ACHN (cell line): ENCODE measurements around the gene CDC123.
"Not testable (repeated sequence)": the region's sequence is repeated elsewhere in the genome, so short reads cannot be mapped to it uniquely, and the experiment has no call there.

Source experiments
- DNase-seq: peaks from one replicate; pipeline ENCODE4 v3.0.0-alpha.2; 2015
- in situ Hi-C: cut with HindIII; loops from 2 replicates; pipeline ENCODE4 v1.10.0; 2017; ENCODE audit warnings: low sequenced_read_pairs, low pct_ligation_motif_present, low pct_unique_long_range_greater_than_20kb

The CDC123 gene, protein sequence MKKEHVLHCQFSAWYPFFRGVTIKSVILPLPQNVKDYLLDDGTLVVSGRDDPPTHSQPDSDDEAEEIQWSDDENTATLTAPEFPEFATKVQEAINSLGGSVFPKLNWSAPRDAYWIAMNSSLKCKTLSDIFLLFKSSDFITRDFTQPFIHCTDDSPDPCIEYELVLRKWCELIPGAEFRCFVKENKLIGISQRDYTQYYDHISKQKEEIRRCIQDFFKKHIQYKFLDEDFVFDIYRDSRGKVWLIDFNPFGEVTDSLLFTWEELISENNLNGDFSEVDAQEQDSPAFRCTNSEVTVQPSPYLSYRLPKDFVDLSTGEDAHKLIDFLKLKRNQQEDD

GRCh38 chr10:12195603-12196506 lies at the start of gene CDC123, which contains the start of gene NUDT5:
Gene CDC123, plus strand, starts transcription at chr10:12196188. Its CDS starts 58 bp downstream, at chr10:12196246.
Gene NUDT5, minus strand, starts transcription at chr10:12195891. Its CDS starts 9,600 bp downstream, at chr10:12186291.
- in situ Hi-C loops, result no loop called here
- DNase-seq, result peak; percentile 87

GRCh38 chr10:12150163-12150562 lies 45.8 kb upstream of the CDC123 start:
- DNase-seq, result no peak
- in situ Hi-C loops, result no loop called here

GRCh38 chr10:12154516-12154915 lies 41.5 kb upstream of the CDC123 start:
- in situ Hi-C loops, result no loop called here
- no peak for DNase-seq

DNA sequence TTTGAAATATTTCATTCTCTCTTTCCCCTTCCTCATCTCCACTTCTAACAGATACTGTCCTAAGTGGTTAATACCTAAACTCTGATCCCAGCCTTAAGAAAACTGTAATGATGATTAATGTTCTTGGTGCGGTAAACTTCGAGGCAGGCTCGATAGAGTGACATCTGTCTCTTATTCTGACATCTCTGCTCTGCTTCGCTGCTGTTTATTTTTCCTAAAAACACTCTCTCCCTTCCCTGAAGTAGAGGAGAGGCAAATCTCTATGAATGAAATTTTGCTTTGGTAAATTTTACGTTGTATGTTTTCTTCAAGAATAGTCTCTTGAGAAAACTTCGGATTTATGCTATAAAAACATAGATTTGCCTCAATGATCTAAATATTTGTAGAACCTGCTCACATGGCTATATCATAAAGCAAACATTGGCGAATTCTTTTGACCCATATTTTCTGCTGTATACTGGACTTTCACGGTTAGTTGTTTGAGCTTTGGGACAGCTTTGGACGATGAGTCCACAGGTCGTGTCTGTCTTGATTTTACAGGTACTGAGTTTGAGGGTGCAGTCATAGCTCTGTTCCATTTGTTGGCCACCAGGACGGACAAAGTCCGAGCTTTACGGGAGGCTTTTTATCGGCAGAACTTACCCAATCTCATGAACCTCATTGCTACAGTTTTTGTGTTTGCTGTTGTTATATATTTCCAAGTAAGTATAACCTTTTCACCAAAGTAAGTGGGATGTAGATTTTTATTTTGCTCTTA lies 39.4 kb upstream of the CDC123 start:
- in situ Hi-C loops, result no loop called here
- no peak for DNase-seq

GRCh38 chr10:12158111-12158510 lies 37.9 kb upstream of the CDC123 start:
- no peak for DNase-seq
- in situ Hi-C loops, result no loop called here

DNA sequence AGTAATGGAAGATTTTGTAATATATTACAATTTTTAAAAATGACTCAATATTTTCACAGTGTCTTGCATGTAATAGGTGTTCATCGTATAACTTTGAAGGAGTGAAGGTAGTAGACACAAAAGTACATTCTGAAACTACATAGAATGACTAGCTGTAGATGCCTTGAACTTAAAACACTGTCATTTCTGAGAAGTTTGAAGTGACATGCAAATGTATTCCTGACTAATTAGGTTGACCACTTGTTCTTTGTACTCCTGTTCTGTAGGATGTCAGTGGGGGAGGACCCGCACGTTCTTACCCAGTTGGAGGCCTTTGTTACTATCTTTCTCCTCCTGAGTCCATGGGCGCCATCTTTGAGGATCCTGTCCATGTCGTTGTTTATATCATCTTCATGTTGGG lies 35.3 kb upstream of the CDC123 start:
- no peak for DNase-seq
- in situ Hi-C loops, result no loop called here

- in situ Hi-C loops, result no loop called here
- DNase-seq, result no peak
These were observed 33.1 kb upstream of the CDC123 start for GRCh38 chr10:12162927-12163326.

DNA sequence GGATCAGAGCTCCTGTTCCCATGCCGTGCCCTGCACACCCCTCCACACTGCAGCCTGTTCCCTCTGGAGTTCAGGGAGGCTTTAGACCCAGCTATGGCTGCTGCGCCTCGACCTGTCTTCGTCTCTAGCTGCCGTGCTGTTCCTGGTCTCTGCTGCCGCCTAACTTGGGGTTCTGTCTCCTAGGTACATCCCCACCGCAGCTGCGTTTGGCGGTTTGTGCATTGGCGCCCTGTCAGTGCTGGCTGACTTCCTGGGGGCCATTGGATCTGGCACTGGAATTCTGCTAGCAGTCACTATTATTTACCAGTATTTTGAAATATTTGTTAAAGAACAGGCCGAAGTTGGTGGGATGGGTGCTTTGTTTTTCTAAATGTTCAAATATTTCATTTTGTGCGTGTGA lies 31.9 kb upstream of the CDC123 start:
- no peak for DNase-seq
- in situ Hi-C loops, result no loop called here

DNA sequence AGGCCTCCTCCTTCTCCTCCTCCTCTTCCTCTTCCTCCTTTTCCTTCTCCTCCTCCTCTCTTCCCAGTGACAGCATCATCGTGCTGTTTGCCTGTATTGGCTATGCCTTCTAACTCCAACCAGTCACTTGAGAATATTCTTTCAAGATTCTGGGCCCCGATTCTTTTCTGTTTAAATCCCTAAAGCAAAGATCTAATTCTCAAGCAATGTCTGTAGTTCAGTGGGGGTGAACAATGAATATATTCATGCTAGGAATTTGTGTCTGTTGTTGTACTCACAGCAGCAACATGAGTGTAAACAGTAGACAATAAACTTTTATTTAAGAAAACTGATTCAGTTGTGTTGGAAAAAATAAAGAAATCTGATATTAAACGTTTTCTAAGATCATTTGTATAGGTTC lies 31.0 kb upstream of the CDC123 start:
- in situ Hi-C loops, result no loop called here
- DNase-seq, result no peak

DNA sequence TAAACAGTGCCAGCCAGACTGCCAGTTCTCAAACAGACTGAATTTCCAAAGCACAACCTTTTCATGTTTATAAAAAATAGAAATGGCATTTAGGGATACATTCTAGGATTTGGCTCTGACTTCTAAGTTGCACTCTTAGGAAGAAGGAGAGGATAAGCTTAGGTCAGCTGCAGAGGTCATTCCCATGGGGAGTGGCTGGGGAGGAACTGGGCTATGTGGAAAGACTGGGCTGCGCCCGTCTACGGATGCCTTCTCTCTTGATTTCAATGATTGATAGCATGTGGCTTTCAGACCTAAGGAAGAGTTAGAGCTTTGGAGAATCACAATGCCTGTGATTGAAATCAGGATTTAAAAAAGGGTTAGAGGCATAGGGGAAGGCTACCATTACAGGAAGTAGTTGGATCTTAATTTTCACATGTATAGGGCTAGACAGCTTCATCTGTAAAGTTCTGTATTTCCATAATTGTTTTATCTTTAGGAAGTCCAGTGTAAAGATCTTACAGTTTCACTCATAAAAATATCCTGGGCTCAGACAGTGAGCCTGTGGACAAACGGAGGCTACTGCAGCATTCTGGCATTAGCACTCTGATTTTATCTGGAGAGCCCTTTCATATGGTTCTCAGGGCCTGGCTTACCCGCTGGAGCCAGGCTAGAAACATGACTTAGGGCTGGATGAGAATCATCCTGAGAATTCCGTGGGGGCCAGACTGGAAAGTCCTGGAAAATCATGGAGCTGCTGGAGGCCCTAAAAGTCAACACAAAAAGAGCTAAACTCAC lies 29.8 kb upstream of the CDC123 start:
- in situ Hi-C loops, result no loop called here
- no peak for DNase-seq

- in situ Hi-C loops, result not testable (repeated sequence)
These were observed 24.5 kb upstream of the CDC123 start for GRCh38 chr10:12171512-12171911.

GRCh38 chr10:12177642-12178041 lies 18.3 kb upstream of the CDC123 start:
- in situ Hi-C loops, result no loop called here
- peak; percentile 8 for DNase-seq

More at GRCh38 chr10:12171512-12171911, 24.5 kb upstream of the CDC123 start:
- DNase-seq, result not testable (repeated sequence)

- in situ Hi-C loops, result no loop called here
- DNase-seq, result no peak
These were observed 16.3 kb upstream of the CDC123 start for GRCh38 chr10:12179606-12180170.

DNA sequence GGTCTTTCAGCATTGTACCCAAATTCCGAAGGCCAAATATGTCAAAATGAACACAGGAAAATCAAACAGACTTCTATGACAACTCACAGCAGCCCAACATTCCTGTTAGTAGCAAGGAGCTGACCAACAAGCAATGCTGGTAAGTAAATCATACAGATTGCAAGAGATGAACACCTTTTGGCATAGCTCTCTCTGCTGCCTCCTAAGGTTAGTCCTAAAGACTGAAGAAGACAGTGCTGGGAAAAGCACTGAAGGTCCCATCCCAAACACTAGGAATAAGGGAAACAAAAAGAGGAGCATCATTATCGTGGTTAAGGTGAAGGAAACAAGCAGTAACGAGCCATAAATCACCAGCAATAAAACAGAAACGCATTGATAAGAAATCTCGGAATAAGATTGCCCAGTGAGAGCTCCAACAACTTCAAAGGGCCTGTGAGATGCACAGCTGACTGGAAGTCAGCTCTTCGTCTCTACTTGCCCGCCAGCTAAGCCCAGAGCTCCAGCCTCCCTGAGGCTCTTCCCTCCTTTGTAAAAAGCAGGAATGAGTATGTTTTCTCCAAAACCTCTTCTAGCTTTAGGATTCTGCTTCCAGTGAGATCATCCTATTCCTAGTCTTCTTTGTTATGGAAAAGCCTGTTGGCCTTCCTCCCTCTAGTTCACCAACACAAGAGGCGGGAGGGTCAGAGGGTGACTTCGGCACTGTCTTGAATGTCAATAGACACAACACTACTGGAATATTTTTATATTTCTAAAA lies 15.6 kb upstream of the CDC123 start:
- in situ Hi-C loops, result no loop called here

DNA sequence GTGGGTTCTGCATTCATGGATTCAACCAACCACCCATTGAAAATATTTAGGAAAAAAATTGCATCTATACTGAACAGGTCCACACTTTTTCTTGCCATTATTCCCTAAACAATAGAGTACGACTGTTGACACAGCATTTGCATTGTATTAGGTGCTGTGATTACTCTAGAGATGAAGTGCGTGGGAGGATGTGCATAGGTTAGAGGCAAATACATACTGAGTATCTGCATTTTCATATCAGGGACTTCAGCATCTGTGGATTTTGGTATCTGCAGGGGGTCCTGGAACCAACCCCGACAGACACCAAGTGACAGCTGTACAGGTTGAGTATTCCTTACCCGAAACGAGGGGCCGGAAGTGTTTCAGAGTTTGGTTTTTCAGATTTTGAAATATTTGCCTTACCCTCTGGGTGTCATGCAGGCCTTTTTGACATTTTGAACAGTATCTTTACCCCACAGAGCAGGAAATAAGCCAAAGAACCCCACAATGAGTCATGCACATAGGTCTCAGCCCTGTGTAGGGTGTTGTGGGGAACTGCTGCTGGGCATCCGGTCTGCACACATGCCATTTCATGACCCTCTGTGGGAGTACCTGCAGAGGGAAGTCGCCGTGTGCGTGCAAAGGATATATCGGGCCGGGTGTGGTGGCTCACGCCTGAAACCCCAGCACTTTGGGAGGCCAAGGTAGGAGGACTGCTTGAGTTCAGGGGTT lies 14.8 kb upstream of the CDC123 start:
- in situ Hi-C loops, result no loop called here
- no peak for DNase-seq

More for the DNA sequence above, 15.6 kb upstream of the CDC123 start:
- DNase-seq, result no peak

DNA sequence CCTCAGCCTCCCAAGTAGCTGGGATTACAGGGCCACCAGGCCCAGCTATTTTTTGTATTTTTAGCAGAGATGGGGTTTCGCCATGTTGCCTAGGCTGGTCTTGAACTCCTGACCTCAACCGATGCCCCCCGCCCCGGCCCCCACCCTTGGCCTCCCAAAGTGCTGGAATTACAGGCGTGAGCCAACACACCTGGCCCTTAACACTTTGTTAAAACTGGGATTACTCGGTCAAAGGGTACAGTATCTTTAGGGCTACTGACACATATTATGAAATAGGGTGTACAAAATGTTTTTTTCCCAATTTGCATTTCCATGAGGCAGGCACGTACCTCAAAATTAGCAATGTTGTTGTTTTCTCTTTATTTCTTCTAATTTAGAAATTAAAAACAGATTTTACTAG lies 11.8 kb upstream of the CDC123 start:
- in situ Hi-C loops, result no loop called here
- no peak for DNase-seq

DNA sequence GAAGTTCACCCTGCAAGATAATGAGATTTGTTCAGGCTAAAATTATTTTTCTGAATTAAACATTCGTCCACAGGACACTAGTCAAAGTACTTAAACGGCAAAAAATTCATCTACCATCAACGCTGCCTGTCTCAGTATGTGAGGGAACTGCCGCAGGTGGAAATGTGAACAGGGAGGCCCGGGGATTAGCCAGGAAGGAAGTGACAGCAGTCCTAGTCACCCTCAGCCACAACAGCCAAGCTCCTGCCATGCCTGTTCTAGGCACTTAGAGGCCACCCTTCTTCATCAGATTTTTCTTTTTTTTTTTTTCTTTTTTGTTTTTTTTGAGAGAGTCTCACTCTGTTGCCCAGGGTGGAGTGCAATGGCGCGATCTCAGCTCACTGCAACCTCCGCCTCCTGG lies 9.7 kb upstream of the CDC123 start:
- no peak for DNase-seq
- in situ Hi-C loops, result no loop called here
